Thyroid gland (tissue), 4 donors: Measurements from ENCODE around the gene ZNF543.

Experiments used
- POLR2A ChIP-seq, 2 donors: fragments of 450-650 bp; IDR thresholded peaks; one replicate each; pipeline ENCODE4 v1.6.1; 2017; ENCODE audit warnings: antibody characterized with exemption in 2 of 2, mild to moderate bottlenecking in 2 of 2, moderate library complexity in 1 of 2
- TF ChIP-seq, protein P1 (sequence below), 6 experiments: fragments of 200-600 bp in 3 of 6; fragments of 450-650 bp in 3 of 6; sonication (generic) in 3 of 6; IDR thresholded peaks; one replicate each; pipeline ENCODE4 v1.5.1; 2016 to 2019; ENCODE audit warnings: antibody characterized with exemption in 6 of 6, mild to moderate bottlenecking in 2 of 6, inconsistent platforms in 1 of 6, moderate library complexity in 1 of 6

DNA sequence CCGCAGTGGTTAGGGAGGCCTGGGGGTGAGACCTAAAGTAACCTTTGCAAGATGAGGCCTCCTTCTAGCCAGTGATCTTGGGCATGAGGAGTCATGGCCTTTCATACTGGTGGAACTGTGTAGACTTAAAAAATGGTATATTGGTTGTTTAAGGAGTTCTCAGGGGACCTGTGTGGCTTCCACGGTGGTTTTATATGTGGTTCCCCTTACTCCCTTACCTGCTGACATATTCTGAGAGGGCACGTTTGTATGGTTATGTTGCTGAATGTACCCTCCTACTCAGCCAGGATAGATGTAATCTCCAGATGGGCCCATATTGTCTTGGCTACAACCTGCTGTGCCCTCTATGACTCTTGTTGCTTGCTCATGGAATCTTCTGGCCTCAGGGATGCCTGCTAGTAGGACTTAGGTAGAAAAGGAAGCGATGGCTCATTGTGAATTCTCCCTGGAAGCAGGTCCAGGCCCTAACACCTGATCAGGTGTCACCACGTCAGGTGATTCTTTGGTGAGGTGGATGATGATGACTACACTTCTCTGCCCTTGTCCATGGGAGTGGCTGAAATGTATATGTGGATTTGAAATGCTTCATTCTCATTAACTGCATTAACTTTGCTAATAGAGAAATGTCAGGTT, 38.1 kb upstream of the ZNF543 start:
- TF ChIP-seq, protein P1, sequence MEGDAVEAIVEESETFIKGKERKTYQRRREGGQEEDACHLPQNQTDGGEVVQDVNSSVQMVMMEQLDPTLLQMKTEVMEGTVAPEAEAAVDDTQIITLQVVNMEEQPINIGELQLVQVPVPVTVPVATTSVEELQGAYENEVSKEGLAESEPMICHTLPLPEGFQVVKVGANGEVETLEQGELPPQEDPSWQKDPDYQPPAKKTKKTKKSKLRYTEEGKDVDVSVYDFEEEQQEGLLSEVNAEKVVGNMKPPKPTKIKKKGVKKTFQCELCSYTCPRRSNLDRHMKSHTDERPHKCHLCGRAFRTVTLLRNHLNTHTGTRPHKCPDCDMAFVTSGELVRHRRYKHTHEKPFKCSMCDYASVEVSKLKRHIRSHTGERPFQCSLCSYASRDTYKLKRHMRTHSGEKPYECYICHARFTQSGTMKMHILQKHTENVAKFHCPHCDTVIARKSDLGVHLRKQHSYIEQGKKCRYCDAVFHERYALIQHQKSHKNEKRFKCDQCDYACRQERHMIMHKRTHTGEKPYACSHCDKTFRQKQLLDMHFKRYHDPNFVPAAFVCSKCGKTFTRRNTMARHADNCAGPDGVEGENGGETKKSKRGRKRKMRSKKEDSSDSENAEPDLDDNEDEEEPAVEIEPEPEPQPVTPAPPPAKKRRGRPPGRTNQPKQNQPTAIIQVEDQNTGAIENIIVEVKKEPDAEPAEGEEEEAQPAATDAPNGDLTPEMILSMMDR (IDR thresholded peaks at IDR 0.05): no peak
- no peak for TF ChIP-seq POLR2A (IDR thresholded peaks at IDR 0.05)
